HCT116 (cell line): ENCODE results near the gene CADPS2. TPM values are rescaled to one million over a fixed set of nuclear protein-coding genes. Genes with fewer than 3 reads are reported as not detected.

Source experiments
- ATAC-seq: fragments of 200-7000 bp; cut with Tn5 transposase; 2 replicates; pipeline ENCODE4 v1.9.1; 2020; ENCODE audit warnings: mild to moderate bottlenecking, moderate library complexity
- BruUV-seq: library from RNA; stranded (reverse); fragments of 400-500 nt; replicated peaks from 2 replicates; lab custom pipeline; 2021; lab: Mats Ljungman, UMichigan
- CTCF ChIA-PET: fragments of 300-600 bp; sonication (Branson Sonifier 250); formaldehyde crosslinking; loops from one replicate; lab custom pipeline; 2021; ENCODE audit warnings: antibody characterized with exemption; lab: Charles Lee
- POLR2A ChIA-PET: fragments of 300-600, 350-600 bp; sonication (Branson Sonifier 250); formaldehyde crosslinking; loops from one replicate; lab custom pipeline; 2021; ENCODE audit warnings: antibody characterized with exemption; lab: Charles Lee
- RAD21 ChIA-PET, 2 experiments: fragments of 300-600 bp; sonication (Branson Sonifier 250); formaldehyde crosslinking; loops; one replicate each; lab custom pipeline; 2023; ENCODE audit warnings: low total read pairs in 2 of 2; ENCODE audit not compliant: uncharacterized antibody in 2 of 2, unreplicated experiment in 2 of 2, low non-redundant PET in 1 of 2; lab: Charles Lee
- DNase-seq: peaks from one replicate; pipeline ENCODE4 v3.0.0-alpha.2; 2010; ENCODE audit warnings: low read depth, low spot score
- H2AFZ ChIP-seq: fragments of 200-600 bp; shearing (Covaris generic), sonication (generic); 2 replicates; pipeline ENCODE4 v1.6.1; 2017; ENCODE audit warnings: low read depth, mixed run types, mixed read lengths, antibody characterized with exemption, low read length; ENCODE audit not compliant: poor library complexity, severe bottlenecking
- H3K27ac ChIP-seq: 2 replicates; pipeline ENCODE4 v1.5.1; 2012; ENCODE audit warnings: low read depth, low read length
- H3K27me3 ChIP-seq: fragments of 200-600 bp; sonication (generic); 2 replicates; pipeline ENCODE4 v1.6.1; 2016; ENCODE audit warnings: mixed run types, low read length, mixed read lengths; ENCODE audit not compliant: insufficient read depth
- H3K36me3 ChIP-seq, 2 experiments: fragments of 200-500 bp in 1 of 2; fragments of 200-600 bp in 1 of 2; sonication (Bioruptor generic) in 1 of 2; sonication (generic) in 1 of 2; 2 replicates each; pipeline versions ENCODE4 v1.5.1 to v1.6.1; 2014 to 2016; ENCODE audit warnings: low read length in 2 of 2, inconsistent platforms in 1 of 2, mixed read lengths in 1 of 2, mixed run types in 1 of 2; ENCODE audit not compliant: insufficient read depth in 2 of 2, control insufficient read depth in 1 of 2
- H3K4me1 ChIP-seq, 2 experiments: fragments of 200-600 bp in 1 of 2; sonication (generic) in 1 of 2; 2 replicates each; pipeline versions ENCODE4 v1.5.1 to v1.6.1; 2012 to 2017; ENCODE audit warnings: low read length in 2 of 2, inconsistent platforms in 1 of 2, mild to moderate bottlenecking in 1 of 2, mixed read lengths in 1 of 2, mixed run types in 1 of 2, moderate library complexity in 1 of 2; ENCODE audit not compliant: insufficient read depth in 2 of 2, control insufficient read depth in 1 of 2
- H3K4me2 ChIP-seq: fragments of 200-600 bp; sonication (generic); 2 replicates; pipeline ENCODE4 v1.6.1; 2017; ENCODE audit warnings: mixed run types, low read length, mixed read lengths
- H3K4me3 ChIP-seq, 2 experiments: fragments of 200-600 bp in 1 of 2; sonication (generic) in 1 of 2; replicated peaks in 1 of 2; 2 replicates each; pipeline ENCODE4 v1.5.1; 2011 to 2016; ENCODE audit warnings: low read length in 2 of 2, control low read depth in 1 of 2, low read depth in 1 of 2, mild to moderate bottlenecking in 1 of 2, mixed read lengths in 1 of 2, mixed run types in 1 of 2
- H3K79me2 ChIP-seq: fragments of 200-600 bp; sonication (generic); 2 replicates; pipeline ENCODE4 v1.6.1; 2017; ENCODE audit warnings: mild to moderate bottlenecking, mixed run types, low read length, moderate library complexity, mixed read lengths; ENCODE audit not compliant: insufficient read depth
- H3K9ac ChIP-seq: fragments of 200-600 bp; sonication (generic); 2 replicates; pipeline ENCODE4 v1.6.1; 2016; ENCODE audit warnings: low read length, mixed read lengths
- H3K9me2 ChIP-seq: fragments of 200-600 bp; sonication (generic), shearing (Covaris generic); 2 replicates; pipeline ENCODE4 v1.6.1; 2017; ENCODE audit warnings: mixed run types, mild to moderate bottlenecking, moderate library complexity; ENCODE audit not compliant: insufficient read depth
- H3K9me3 ChIP-seq, 2 experiments: fragments of 200-500 bp in 1 of 2; fragments of 200-600 bp in 1 of 2; sonication (Bioruptor generic) in 1 of 2; sonication (generic) in 1 of 2; 2 replicates each; pipeline ENCODE4 v1.6.1; 2014 to 2017; ENCODE audit warnings: low read length in 2 of 2, mixed read lengths in 2 of 2, inconsistent platforms in 1 of 2, low read depth in 1 of 2, mild to moderate bottlenecking in 1 of 2, mixed run types in 1 of 2, moderate library complexity in 1 of 2; ENCODE audit not compliant: control insufficient read depth in 1 of 2, insufficient read depth in 1 of 2
- H4K20me1 ChIP-seq: fragments of 200-600 bp; sonication (generic), shearing (Covaris generic); 2 replicates; pipeline ENCODE4 v1.6.1; 2017; ENCODE audit warnings: mixed run types, mild to moderate bottlenecking, moderate library complexity; ENCODE audit not compliant: insufficient read depth
- EGR1 ChIP-seq: IDR thresholded peaks from 2 replicates; pipeline ENCODE4 v1.6.1; 2012; ENCODE audit warnings: low read depth
- ELF1 ChIP-seq: IDR thresholded peaks from 2 replicates; pipeline ENCODE4 v1.6.1; 2012; ENCODE audit warnings: low read depth, borderline replicate concordance
- MAX ChIP-seq: IDR thresholded peaks from 2 replicates; pipeline ENCODE4 v1.6.1; 2012
- RAD21 ChIP-seq: IDR thresholded peaks from 2 replicates; pipeline ENCODE4 v1.6.1; 2012; ENCODE audit warnings: low read depth, mild to moderate bottlenecking
- SRF ChIP-seq: IDR thresholded peaks from 2 replicates; pipeline ENCODE4 v1.6.1; 2012; ENCODE audit warnings: low read depth
- ZNF274 ChIP-seq: fragments of 200-500 bp; sonication (Bioruptor generic); IDR thresholded peaks from 2 replicates; pipeline ENCODE4 v1.6.1; 2014; ENCODE audit warnings: mild to moderate bottlenecking, low read depth, low read length, inconsistent platforms
- intact Hi-C: fragments of 100-400 bp; cut with micrococcal nuclease; formaldehyde crosslinking; loops from 2 replicates; pipeline ENCODE4 v1.10.0; 2022
- total RNA-seq: library from RNA; stranded (reverse); gene quantifications from one replicate; pipeline ENCODE4 v1.2.1, GENCODE V29; 2021; ENCODE audit not compliant: unreplicated experiment
- TF ChIP-seq, protein P1 (sequence below), 3 experiments: fragments of 200-600 bp in 1 of 3; sonication (generic) in 1 of 3; IDR thresholded peaks in 2 of 3; conservative IDR thresholded peaks in 1 of 3; 2 replicates each; pipeline ENCODE4 v1.5.1; 2012 to 2017; ENCODE audit warnings: low read depth in 2 of 3, low read length in 2 of 3, antibody characterized with exemption in 1 of 3, borderline replicate concordance in 1 of 3, control low read depth in 1 of 3, mild to moderate bottlenecking in 1 of 3, mixed read lengths in 1 of 3, mixed run types in 1 of 3, moderate library complexity in 1 of 3; ENCODE audit not compliant: insufficient read depth in 1 of 3

Gene CADPS2
- total RNA-seq, 1 experiment from 2014 or later = 7.5 TPM

- BruUV-seq = no TSS peak
- Histone ChIP-seq H3K27ac (no peak overlapping the region), H3K27me3 (no peaks in the 10 kb centered on the region), H3K36me3 (no peaks in the 10 kb centered on the region), H3K9me3 (no peaks in the 10 kb centered on the region), H3K4me1 (no peaks in the 10 kb centered on the region), H3K4me3 (no peak overlapping the region), H3K4me2 (no peak overlapping the region), H4K20me1 (no peaks in the 10 kb centered on the region), H3K79me2 (no peaks in the 10 kb centered on the region), H3K9ac (no peak overlapping the region), H3K9me2 (no peaks in the 10 kb centered on the region), H2AFZ (no peak overlapping the region)
- ChIA-PET CTCF (interaction anchor here (0.9 to 1.9 kb wide), 7 partner anchors 10 to 533 kb away, joined by 3 to 13 read pairs (median 5); no protein-coding TSS in a partner anchor), POLR2A (interaction anchor here (0.8 kb wide), 1 partner anchor 312 kb away, joined by 3 read pairs; no protein-coding TSS in a partner anchor), RAD21 (interaction anchor here in 1 of 2 experiments (0.9 kb wide), 1 partner anchor 440 kb away, joined by 4 read pairs; no protein-coding TSS in a partner anchor)
- ATAC-seq = peak; percentile 27; the same call in 1 of the 2 replicates
- DNase-seq = peak; percentile 4
- TF ChIP-seq RAD21 = peak; percentile 58
- no peak for TF ChIP-seq SRF
- TF ChIP-seq, protein P1, sequence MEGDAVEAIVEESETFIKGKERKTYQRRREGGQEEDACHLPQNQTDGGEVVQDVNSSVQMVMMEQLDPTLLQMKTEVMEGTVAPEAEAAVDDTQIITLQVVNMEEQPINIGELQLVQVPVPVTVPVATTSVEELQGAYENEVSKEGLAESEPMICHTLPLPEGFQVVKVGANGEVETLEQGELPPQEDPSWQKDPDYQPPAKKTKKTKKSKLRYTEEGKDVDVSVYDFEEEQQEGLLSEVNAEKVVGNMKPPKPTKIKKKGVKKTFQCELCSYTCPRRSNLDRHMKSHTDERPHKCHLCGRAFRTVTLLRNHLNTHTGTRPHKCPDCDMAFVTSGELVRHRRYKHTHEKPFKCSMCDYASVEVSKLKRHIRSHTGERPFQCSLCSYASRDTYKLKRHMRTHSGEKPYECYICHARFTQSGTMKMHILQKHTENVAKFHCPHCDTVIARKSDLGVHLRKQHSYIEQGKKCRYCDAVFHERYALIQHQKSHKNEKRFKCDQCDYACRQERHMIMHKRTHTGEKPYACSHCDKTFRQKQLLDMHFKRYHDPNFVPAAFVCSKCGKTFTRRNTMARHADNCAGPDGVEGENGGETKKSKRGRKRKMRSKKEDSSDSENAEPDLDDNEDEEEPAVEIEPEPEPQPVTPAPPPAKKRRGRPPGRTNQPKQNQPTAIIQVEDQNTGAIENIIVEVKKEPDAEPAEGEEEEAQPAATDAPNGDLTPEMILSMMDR (IDR thresholded peaks at IDR 0.05 in 2 of 3, conservative IDR thresholded peaks at IDR 0.05 in 1 of 3; ENCODE audit: borderline replicate concordance in 1 of 3, insufficient read depth in 1 of 3, low read depth in 2 of 3, low read length in 2 of 3) = peak; percentile 19 to 58 (median 41); a peak in 3 of 6 replicates
- TF ChIP-seq ZNF274 = no peak
- TF ChIP-seq MAX = no peak
- TF ChIP-seq EGR1 = no peak
- TF ChIP-seq ELF1 = no peak
- intact Hi-C loops = no loop called here
Measured at GRCh38 chr7:122532406-122533269, 353.6 kb downstream of the CADPS2 start.
